ENCODE measurements around the gene GFPT1. TPM values are rescaled to one million over a fixed set of nuclear protein-coding genes. Genes with fewer than 3 reads are reported as not detected.

GFPT1 gene
- total and polyA plus RNA-seq, 2 experiments from 2014 or later = 60.8 to 62.0 TPM

- TF ChIP-seq ZNF462 (CRISPR knock-in tag; IDR thresholded peaks at IDR 0.05) (no peak), ETS1 (IDR thresholded peaks at IDR 0.05) (no peak), CTCF (conservative IDR thresholded peaks at IDR 0.05; ENCODE audit: low read depth in 2 of 2) (no peak), ZNF331 (CRISPR knock-in tag; IDR thresholded peaks at IDR 0.05; ENCODE audit: low read depth) (no peak), NANOG (IDR thresholded peaks at IDR 0.05; ENCODE audit: borderline replicate concordance) (no peak)
These were observed 3.4 kb upstream of the GFPT1 start (continued) for GRCh38 chr2:69390471-69390870.

GRCh38 chr2:69390001-69390400 is 3.0 kb upstream of the GFPT1 start:
- H3K36me3 ChIP-seq (ENCODE audit: insufficient read depth) = no peaks in the 10 kb centered on the region
- Mint-ChIP-seq H3K4me3 (no peak overlapping the region), H3K9me3 (no peaks in the 10 kb centered on the region), H3K36me3 (ENCODE audit: low read depth) (no peaks in the 10 kb centered on the region; the same call in 2 of the 3 replicates), H3K27ac (no peak overlapping the region), H3K4me1 (peaks cover 17% of the 10 kb centered on the region), H3K27me3 (ENCODE audit: insufficient read depth, low read depth, poor library complexity) (no peaks in the 10 kb centered on the region)
- ATAC-seq = no peak
- H3K79me2 ChIP-seq (replicated peaks; ENCODE audit: insufficient read depth) = peaks cover 16% of the 10 kb centered on the region
- H3K4me1 ChIP-seq (ENCODE audit: insufficient read depth) = peaks cover 16% of the 10 kb centered on the region
- no peak overlapping the region for H2AFZ ChIP-seq
- H3K9me2 ChIP-seq (ENCODE audit: insufficient read depth) = no peaks in the 10 kb centered on the region
- no peaks in the 10 kb centered on the region for H3K27me3 ChIP-seq (ENCODE audit: insufficient read depth)
- no peak overlapping the region for H3K27ac ChIP-seq (ENCODE audit: low read depth)
- peaks cover 5% of the 10 kb centered on the region; the same call in 1 of the 2 replicates for H3F3A ChIP-seq (replicated peaks; ENCODE audit: low read depth)
- no peak overlapping the region for H3K4me3 ChIP-seq
- no peak overlapping the region for H3K4me2 ChIP-seq
- H4K20me1 ChIP-seq (replicated peaks; ENCODE audit: insufficient read depth) = no peaks in the 10 kb centered on the region; the same call in 1 of the 2 replicates
- no peak for DNase-seq (ENCODE audit: low spot score)
- TF ChIP-seq CREB1 (CRISPR knock-in tag; IDR thresholded peaks at IDR 0.05; ENCODE audit: low read depth) = no peak
- TF ChIP-seq ZNF462 (CRISPR knock-in tag; IDR thresholded peaks at IDR 0.05) = no peak
- TF ChIP-seq JUNB (IDR thresholded peaks at IDR 0.05; ENCODE audit: unreplicated experiment) = no peak

Data from GM23338 (cell line).